CD4-positive, alpha-beta T cell (primary cell): ENCODE results near the gene TTC9B. TPM values are rescaled to one million over a fixed set of nuclear protein-coding genes. Genes with fewer than 3 reads are reported as not detected.

Source experiments
- ATAC-seq: fragments of 200-7000 bp; cut with Tn5 transposase; one replicate; pipeline ENCODE4 v1.10.0; 2022; ENCODE audit warnings: mild to moderate bottlenecking; ENCODE audit not compliant: poor library complexity
- CTCF ChIA-PET: fragments of 350-600 bp; sonication (Branson Sonifier 250); formaldehyde crosslinking; loops from one replicate; lab custom pipeline; 2021; ENCODE audit warnings: antibody characterized with exemption, inconsistent platforms; lab: Charles Lee
- POLR2A ChIA-PET: fragments of 350-600 bp; sonication (Branson Sonifier 250); formaldehyde crosslinking; loops from one replicate; lab custom pipeline; 2021; ENCODE audit warnings: antibody characterized with exemption, inconsistent platforms; lab: Charles Lee
- DNase-seq, 14 experiments: peaks; one replicate each; pipeline ENCODE4 v3.0.0-alpha.2; 2013 to 2020; ENCODE audit warnings: mixed read lengths in 2 of 14
- H3K27ac ChIP-seq, 2 donors: one replicate each; pipeline versions ENCODE4 v1.5.1 to v1.7.0; 2013; ENCODE audit warnings: low read length in 2 of 2, low read depth in 1 of 2, mild to moderate bottlenecking in 1 of 2
- H3K27me3 ChIP-seq, 2 experiments: 1 replicate in 1 of 2; 2 replicates in 1 of 2; pipeline versions ENCODE4 v1.6.1 to v1.7.0; 2013; ENCODE audit warnings: low read length in 2 of 2, control low read depth in 1 of 2, mild to moderate bottlenecking in 1 of 2, moderate library complexity in 1 of 2; ENCODE audit not compliant: insufficient read depth in 2 of 2, control insufficient read depth in 1 of 2
- H3K36me3 ChIP-seq: one replicate; pipeline ENCODE4 v1.6.1; 2013; ENCODE audit warnings: low read length, control low read depth; ENCODE audit not compliant: insufficient read depth
- H3K4me1 ChIP-seq: one replicate; pipeline ENCODE4 v1.6.1; 2013; ENCODE audit warnings: low read length, control low read depth; ENCODE audit not compliant: insufficient read depth
- H3K4me3 ChIP-seq: one replicate; pipeline ENCODE4 v1.5.1; 2013; ENCODE audit warnings: mild to moderate bottlenecking, low read length, moderate library complexity
- H3K9me3 ChIP-seq, 2 experiments: 1 replicate in 1 of 2; 2 replicates in 1 of 2; pipeline versions ENCODE4 v1.6.1 to v1.7.0; 2013; ENCODE audit warnings: low read length in 2 of 2, mild to moderate bottlenecking in 2 of 2, control low read depth in 1 of 2, moderate library complexity in 1 of 2; ENCODE audit not compliant: control insufficient read depth in 1 of 2, insufficient read depth in 1 of 2
- H3K27ac Mint-ChIP-seq: one replicate; pipeline ENCODE4 v1.8.0; 2020; ENCODE audit warnings: mixed read lengths
- H3K27me3 Mint-ChIP-seq: one replicate; pipeline ENCODE4 v1.8.0; 2021; ENCODE audit warnings: mixed read lengths
- H3K36me3 Mint-ChIP-seq: one replicate; pipeline ENCODE4 v1.8.0; 2021; ENCODE audit warnings: low read depth, mixed read lengths
- H3K4me1 Mint-ChIP-seq: one replicate; pipeline ENCODE4 v1.8.0; 2021; ENCODE audit warnings: low read depth, mixed read lengths
- H3K4me3 Mint-ChIP-seq: one replicate; pipeline ENCODE4 v1.8.0; 2020; ENCODE audit warnings: mild to moderate bottlenecking, mixed read lengths
- H3K9me3 Mint-ChIP-seq: one replicate; pipeline ENCODE4 v1.8.0; 2020; ENCODE audit warnings: mixed read lengths
- intact Hi-C, 2 experiments: fragments of 100-400 bp; cut with DNase I in 1 of 2; cut with micrococcal nuclease in 1 of 2; formaldehyde crosslinking; loops; one replicate each; pipeline versions ENCODE4 v1.15.1 to v1.9.0; 2023 to 2025; cut with DNase I, micrococcal nuclease
- total RNA-seq, 174 experiments: library from RNA in 2 of 174; stranded (reverse) in 2 of 174; gene quantifications; one replicate each; pipeline ENCODE4 v1.2.3 and lab custom pipeline; 2021 to 2026
- TF ChIP-seq, protein P1 (sequence below): fragments of 200-600 bp; IDR thresholded peaks from one replicate; pipeline ENCODE4 v1.8.0; 2022; ENCODE audit warnings: antibody characterized with exemption, mild to moderate bottlenecking

The TTC9B gene
- total RNA-seq, 2 experiments from 2014 or later, result not detected

DNA sequence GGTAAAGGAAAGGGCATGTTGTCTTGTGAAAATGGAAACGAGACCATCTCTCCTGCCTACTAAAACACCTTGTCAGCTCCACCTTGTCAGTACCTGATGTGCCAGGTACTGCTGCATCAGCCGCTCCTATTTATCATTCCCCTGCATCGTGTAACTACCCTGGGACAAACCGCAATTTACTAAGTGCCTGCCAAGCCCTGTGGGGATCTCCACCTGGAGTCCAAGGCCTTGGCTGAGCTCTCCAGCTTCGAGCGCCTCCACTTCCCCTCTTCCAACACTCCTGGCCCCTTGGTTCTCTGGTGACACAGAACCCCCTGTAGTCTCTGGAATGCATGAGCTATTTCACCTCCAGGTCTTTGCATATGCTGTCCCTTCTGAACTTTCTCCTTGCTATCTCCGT, 34.2 kb upstream of the TTC9B start:
- ATAC-seq, result no peak
- peaks cover 78% of the 10 kb centered on the region for H3K36me3 Mint-ChIP-seq
- DNase-seq, result no peak
- no peaks in the 10 kb centered on the region for H3K9me3 Mint-ChIP-seq
- H3K27me3 ChIP-seq, result no peaks in the 10 kb centered on the region
- no peak overlapping the region for H3K4me3 Mint-ChIP-seq
- H3K36me3 ChIP-seq, result peaks cover 72% of the 10 kb centered on the region
- peaks cover 6% of the 10 kb centered on the region for H3K4me1 ChIP-seq
- TF ChIP-seq, protein P1, sequence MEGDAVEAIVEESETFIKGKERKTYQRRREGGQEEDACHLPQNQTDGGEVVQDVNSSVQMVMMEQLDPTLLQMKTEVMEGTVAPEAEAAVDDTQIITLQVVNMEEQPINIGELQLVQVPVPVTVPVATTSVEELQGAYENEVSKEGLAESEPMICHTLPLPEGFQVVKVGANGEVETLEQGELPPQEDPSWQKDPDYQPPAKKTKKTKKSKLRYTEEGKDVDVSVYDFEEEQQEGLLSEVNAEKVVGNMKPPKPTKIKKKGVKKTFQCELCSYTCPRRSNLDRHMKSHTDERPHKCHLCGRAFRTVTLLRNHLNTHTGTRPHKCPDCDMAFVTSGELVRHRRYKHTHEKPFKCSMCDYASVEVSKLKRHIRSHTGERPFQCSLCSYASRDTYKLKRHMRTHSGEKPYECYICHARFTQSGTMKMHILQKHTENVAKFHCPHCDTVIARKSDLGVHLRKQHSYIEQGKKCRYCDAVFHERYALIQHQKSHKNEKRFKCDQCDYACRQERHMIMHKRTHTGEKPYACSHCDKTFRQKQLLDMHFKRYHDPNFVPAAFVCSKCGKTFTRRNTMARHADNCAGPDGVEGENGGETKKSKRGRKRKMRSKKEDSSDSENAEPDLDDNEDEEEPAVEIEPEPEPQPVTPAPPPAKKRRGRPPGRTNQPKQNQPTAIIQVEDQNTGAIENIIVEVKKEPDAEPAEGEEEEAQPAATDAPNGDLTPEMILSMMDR, result no peak
- intact Hi-C loops, result no loop called here
- POLR2A ChIA-PET, result no interaction called here
- CTCF ChIA-PET, result no interaction called here
- H3K27me3 Mint-ChIP-seq, result no peaks in the 10 kb centered on the region
- no peaks in the 10 kb centered on the region for H3K9me3 ChIP-seq
- peaks cover 28% of the 10 kb centered on the region for H3K4me1 Mint-ChIP-seq
- no peak overlapping the region for H3K27ac Mint-ChIP-seq
- H3K27ac ChIP-seq, result no peak overlapping the region
- H3K4me3 ChIP-seq, result no peak overlapping the region

DNA sequence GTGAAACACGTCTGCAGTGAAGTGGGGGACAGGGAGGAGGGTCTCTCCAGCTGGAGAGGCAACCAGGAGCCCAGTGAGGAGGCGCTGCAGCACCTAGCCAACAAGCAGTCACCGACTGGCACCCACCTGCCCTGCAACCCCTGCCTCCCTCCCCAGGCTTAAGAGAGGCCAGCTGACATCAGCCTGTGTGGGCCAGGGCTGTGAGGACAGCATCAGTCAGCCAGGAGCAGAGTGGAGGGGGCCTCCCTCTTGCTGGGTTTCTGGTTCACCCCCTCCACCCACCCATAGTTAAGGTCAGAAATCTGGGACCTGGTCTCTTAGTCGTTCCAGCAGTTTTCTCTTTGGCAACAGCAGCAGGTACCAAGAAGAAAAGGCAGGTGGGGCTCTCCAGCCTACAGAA, 33.8 kb upstream of the TTC9B start:
- Histone ChIP-seq H3K4me3 (no peak overlapping the region), H3K9me3 (no peaks in the 10 kb centered on the region), H3K27me3 (no peaks in the 10 kb centered on the region), H3K36me3 (peaks cover 68% of the 10 kb centered on the region), H3K4me1 (peaks cover 3% of the 10 kb centered on the region), H3K27ac (no peak overlapping the region)
- ChIA-PET POLR2A (no interaction called here), CTCF (no interaction called here)
- H3K36me3 Mint-ChIP-seq, result peaks cover 78% of the 10 kb centered on the region
- no peak overlapping the region for H3K4me3 Mint-ChIP-seq
- no peak for ATAC-seq
- H3K27ac Mint-ChIP-seq, result no peak overlapping the region
- H3K4me1 Mint-ChIP-seq, result peaks cover 28% of the 10 kb centered on the region
- H3K9me3 Mint-ChIP-seq, result no peaks in the 10 kb centered on the region
- intact Hi-C loops, result no loop called here
- DNase-seq, result no peak
- no peaks in the 10 kb centered on the region for H3K27me3 Mint-ChIP-seq
- TF ChIP-seq, protein P1, result no peak

DNA sequence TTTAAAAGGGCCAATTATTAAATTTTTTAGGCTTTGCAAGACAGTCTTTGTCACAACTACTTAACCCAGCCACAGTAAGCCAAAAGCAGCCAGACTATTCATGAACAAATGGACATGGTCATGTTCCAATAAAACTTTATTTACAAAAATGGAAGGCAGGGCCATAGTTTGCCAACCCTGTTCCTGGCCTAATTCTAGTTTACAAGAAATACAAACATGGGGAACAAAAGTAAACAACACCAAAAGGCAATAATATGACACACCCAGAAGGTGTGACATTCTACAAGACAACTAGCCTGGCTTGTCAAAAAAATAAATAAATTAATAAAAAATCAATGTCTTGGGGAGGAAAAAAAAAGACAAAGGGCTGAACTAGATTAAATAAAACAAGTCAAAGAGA, 33.1 kb upstream of the TTC9B start:
- Mint-ChIP-seq H3K9me3 (no peaks in the 10 kb centered on the region), H3K27ac (no peak overlapping the region), H3K27me3 (no peaks in the 10 kb centered on the region), H3K4me1 (peaks cover 31% of the 10 kb centered on the region), H3K4me3 (no peak overlapping the region), H3K36me3 (peaks cover 75% of the 10 kb centered on the region)
- Histone ChIP-seq H3K36me3 (peaks cover 64% of the 10 kb centered on the region), H3K4me1 (peaks cover 3% of the 10 kb centered on the region), H3K4me3 (no peak overlapping the region), H3K27me3 (no peaks in the 10 kb centered on the region), H3K27ac (no peak overlapping the region), H3K9me3 (no peaks in the 10 kb centered on the region)
- DNase-seq (no peak), ATAC-seq (no peak)
- CTCF ChIA-PET, result no interaction called here
- intact Hi-C loops, result no loop called here
- TF ChIP-seq, protein P1, result no peak
- POLR2A ChIA-PET, result no interaction called here
